Transverse colon (tissue), 4 donors: Measurements from ENCODE around the gene ERC2. TPM values are rescaled to one million over a fixed set of nuclear protein-coding genes. Genes with fewer than 3 reads are reported as not detected.
A peak's percentile ranks its signal among the peaks of the same experiment; 100 is the strongest.

Experiments
- DNase-seq: peaks from one replicate; pipeline ENCODE4 v3.0.0-alpha.2; 2019
- H3K27ac ChIP-seq, 4 donors: fragments of 200-600 bp; sonication (generic); 2 replicates each; pipeline ENCODE4 v1.5.1; 2016 to 2018; ENCODE audit warnings: inconsistent platforms in 4 of 4
- H3K27me3 ChIP-seq: fragments of 200-600 bp; sonication (generic); 2 replicates; pipeline ENCODE4 v1.5.1; 2017; ENCODE audit warnings: inconsistent platforms
- H3K36me3 ChIP-seq, 4 donors: fragments of 200-600 bp; sonication (generic); 2 replicates each; pipeline ENCODE4 v1.5.1; 2017 to 2019; ENCODE audit warnings: inconsistent platforms in 4 of 4
- H3K4me1 ChIP-seq, 4 donors: fragments of 200-600 bp; sonication (generic); 2 replicates each; pipeline ENCODE4 v1.5.1; 2017 to 2020; ENCODE audit warnings: inconsistent platforms in 4 of 4
- H3K4me3 ChIP-seq, 4 donors: fragments of 200-600 bp; sonication (generic); 1 replicate in 1 of 4; 2 replicates in 3 of 4; pipeline versions ENCODE4 v1.5.1 to v1.6.1; 2017 to 2019; ENCODE audit warnings: inconsistent platforms in 4 of 4
- H3K9me3 ChIP-seq, 2 donors: fragments of 200-600 bp; sonication (generic); 2 replicates each; pipeline ENCODE4 v1.5.1; 2017 to 2019; ENCODE audit warnings: inconsistent platforms in 2 of 2
- CTCF ChIP-seq, 5 experiments: fragments of 200-600 bp in 3 of 5; fragments of 450-650 bp in 2 of 5; sonication (generic) in 3 of 5; IDR thresholded peaks; 1 replicate in 2 of 5; 2 replicates in 3 of 5; pipeline ENCODE4 v1.5.1; 2016 to 2017; ENCODE audit warnings: antibody characterized with exemption in 5 of 5, inconsistent platforms in 3 of 5, mild to moderate bottlenecking in 2 of 5, moderate library complexity in 1 of 5
- EP300 ChIP-seq: sonication (generic); formaldehyde crosslinking; IDR thresholded peaks from one replicate; pipeline ENCODE4 v1.6.1; 2017; ENCODE audit warnings: antibody characterized with exemption, low read depth
- POLR2A ChIP-seq: fragments of 450-650 bp; IDR thresholded peaks from one replicate; pipeline ENCODE4 v1.6.1; 2016; ENCODE audit warnings: antibody characterized with exemption, mild to moderate bottlenecking, moderate library complexity
- POLR2AphosphoS5 ChIP-seq, 3 donors: sonication (generic); formaldehyde crosslinking; IDR thresholded peaks; one replicate each; pipeline ENCODE4 v1.6.1; 2016; ENCODE audit warnings: antibody characterized with exemption in 3 of 3
- WGBS, 2 donors: methylation state at CpG; one replicate each; pipeline ENCODE4 v1.1.5; 2018; ENCODE audit warnings: low coverage in 1 of 2; 5-methylcytosine and 5-hydroxymethylcytosine counted together
- in situ Hi-C, 4 donors: fragments of 200-750 bp; cut with MboI; loops; one replicate each; pipeline versions ENCODE4 v1.15.0 to v1.15.1; 2017; ENCODE audit warnings: low sequenced_read_pairs in 3 of 4, low pct_ligation_motif_present in 1 of 4, low pct_unique_long_range_greater_than_20kb in 1 of 4
- intact Hi-C: fragments of 100-400 bp; cut with DNase I; formaldehyde crosslinking; loops from one replicate; pipeline ENCODE4 v1.15.1; 2023; ENCODE audit warnings: low total_unique reads
- total RNA-seq, 4 donors: library from RNA; depleted of rRNA; stranded (reverse); fragments of >200 nt; gene quantifications; one replicate each; pipeline ENCODE4 v1.1.0, GENCODE V29; 2016

Gene ERC2
- total RNA-seq, 4 donors from 2014 or later = 0.41 to 1.3 TPM; not detected in 2

- 49 to 50% methylated on average over 3 of the region's 3 CpGs for WGBS, 2 donors
- no peaks in the 10 kb centered on the region for H3K36me3 ChIP-seq
- no peak overlapping the region for H3K27ac ChIP-seq
Observed at GRCh38 chr3:55701997-55702396, 766.3 kb downstream of the ERC2 start.

GRCh38 chr3:55698831-55699230, 769.4 kb downstream of the ERC2 start:
- no peak overlapping the region for H3K4me3 ChIP-seq
- no peaks in the 10 kb centered on the region for H3K36me3 ChIP-seq
- in situ Hi-C loops (no loop called here), intact Hi-C loops (no loop called here)
- H3K9me3 ChIP-seq = no peaks in the 10 kb centered on the region
- WGBS, 2 donors = 75 to 85% methylated on average over 2 to 6 of the region's 6 CpGs
- TF ChIP-seq CTCF (IDR thresholded peaks at IDR 0.05) (no peak), POLR2A (no peak), POLR2AphosphoS5 (IDR thresholded peaks at IDR 0.05) (no peak), EP300 (no peak)
- no peak for DNase-seq
- no peaks in the 10 kb centered on the region for H3K27me3 ChIP-seq
- no peak overlapping the region for H3K27ac ChIP-seq
- H3K4me1 ChIP-seq = no peaks in the 10 kb centered on the region

More at GRCh38 chr3:55701997-55702396, 766.3 kb downstream of the ERC2 start:
- Histone ChIP-seq H3K27me3 (peaks cover 2% of the 10 kb centered on the region), H3K4me1 (no peaks in the 10 kb centered on the region), H3K4me3 (no peak overlapping the region), H3K9me3 (no peaks in the 10 kb centered on the region)
- no peak for DNase-seq
- in situ Hi-C loops (no loop called here), intact Hi-C loops (no loop called here)
- TF ChIP-seq EP300 = no peak
- peak in 1 of 3 donors; percentile 19 for TF ChIP-seq POLR2AphosphoS5 (IDR thresholded peaks at IDR 0.05)
- TF ChIP-seq CTCF (IDR thresholded peaks at IDR 0.05) = no peak
- TF ChIP-seq POLR2A = no peak

- no peaks in the 10 kb centered on the region for H3K9me3 ChIP-seq
- in situ Hi-C loops (no loop called here), intact Hi-C loops (no loop called here)
- H3K4me1 ChIP-seq = no peaks in the 10 kb centered on the region
- H3K4me3 ChIP-seq = no peak overlapping the region
- DNase-seq = no peak
- H3K27me3 ChIP-seq = no peaks in the 10 kb centered on the region
- H3K27ac ChIP-seq = no peak overlapping the region
- H3K36me3 ChIP-seq = no peaks in the 10 kb centered on the region
- TF ChIP-seq POLR2A (no peak), POLR2AphosphoS5 (IDR thresholded peaks at IDR 0.05) (no peak), CTCF (IDR thresholded peaks at IDR 0.05) (no peak), EP300 (no peak)
- 86 to 100% methylated on average over 1 to 4 of the region's 4 CpGs for WGBS, 2 donors
Observed at GRCh38 chr3:55697177-55697865, 770.9 kb downstream of the ERC2 start.

GRCh38 chr3:55692957-55693558, 775.2 kb downstream of the ERC2 start:
- intact Hi-C loops = no loop called here
- Histone ChIP-seq H3K9me3 (no peaks in the 10 kb centered on the region), H3K4me3 (no peak overlapping the region), H3K27me3 (no peaks in the 10 kb centered on the region), H3K36me3 (no peaks in the 10 kb centered on the region), H3K4me1 (no peaks in the 10 kb centered on the region), H3K27ac (no peak overlapping the region)
- in situ Hi-C loops = no loop called here
- no peak for DNase-seq
- TF ChIP-seq POLR2A (no peak), POLR2AphosphoS5 (IDR thresholded peaks at IDR 0.05) (no peak), EP300 (no peak), CTCF (IDR thresholded peaks at IDR 0.05) (no peak)
- WGBS, 2 donors = 54% methylated on average over 2 of the region's 2 CpGs; no CpG with 5 or more reads in 1 of the 2 donors
